ENCODE measurements around the gene ATXN10. TPM values are rescaled to one million over a fixed set of nuclear protein-coding genes. Genes with fewer than 3 reads are reported as not detected.
A peak's percentile ranks its signal among the peaks of the same experiment; 100 is the strongest.

The ATXN10 gene
- total RNA-seq, 1 donor from 2014 or later = 106 TPM

- Histone ChIP-seq H3K27ac (no peak overlapping the region), H3K4me1 (peaks cover 6% of the 10 kb centered on the region), H3K4me3 (no peak overlapping the region), H3K36me3 (no peaks in the 10 kb centered on the region), H3K9me3 (no peaks in the 10 kb centered on the region), H3K27me3 (ENCODE audit: low read depth) (peaks cover 74% of the 10 kb centered on the region)
- no peak for DNase-seq
- ATAC-seq = no peak
- intact Hi-C loops (cut with DNase I) = no loop called here
- no peak for TF ChIP-seq CTCF (IDR thresholded peaks at IDR 0.05)
Measured at GRCh38 chr22:45879552-45879949, 207.9 kb downstream of the ATXN10 start.

- H3K4me1 ChIP-seq = peaks cover 6% of the 10 kb centered on the region
- H3K9me3 ChIP-seq = no peaks in the 10 kb centered on the region
- H3K36me3 ChIP-seq = no peaks in the 10 kb centered on the region
- H3K4me3 ChIP-seq = no peak overlapping the region
- H3K27me3 ChIP-seq (ENCODE audit: low read depth) = peaks cover 79% of the 10 kb centered on the region
- ATAC-seq = no peak
- intact Hi-C loops (cut with DNase I) = no loop called here
- H3K27ac ChIP-seq = no peak overlapping the region
- no peak for TF ChIP-seq CTCF (IDR thresholded peaks at IDR 0.05)
- DNase-seq = peak; percentile 39
Measured at GRCh38 chr22:45880091-45880715, 208.6 kb downstream of the ATXN10 start.

- peaks cover 6% of the 10 kb centered on the region for H3K4me1 ChIP-seq
- DNase-seq (peak; percentile 37), ATAC-seq (no peak)
- H3K27me3 ChIP-seq (ENCODE audit: low read depth) = peaks cover 84% of the 10 kb centered on the region
- intact Hi-C loops (cut with DNase I) = no loop called here
- H3K4me3 ChIP-seq = no peak overlapping the region
- H3K36me3 ChIP-seq = no peaks in the 10 kb centered on the region
- H3K27ac ChIP-seq = no peak overlapping the region
- no peaks in the 10 kb centered on the region for H3K9me3 ChIP-seq
- TF ChIP-seq CTCF (IDR thresholded peaks at IDR 0.05) = no peak
Measured at GRCh38 chr22:45880716-45881523, 209.3 kb downstream of the ATXN10 start.

- DNase-seq (peak; percentile 39), ATAC-seq (no peak)
- peaks cover 6% of the 10 kb centered on the region for H3K4me1 ChIP-seq
- H3K36me3 ChIP-seq = no peaks in the 10 kb centered on the region
- intact Hi-C loops (cut with DNase I) = no loop called here
- TF ChIP-seq CTCF (IDR thresholded peaks at IDR 0.05) = no peak
- H3K27me3 ChIP-seq (ENCODE audit: low read depth) = peaks cover 83% of the 10 kb centered on the region
- H3K9me3 ChIP-seq = no peaks in the 10 kb centered on the region
- H3K27ac ChIP-seq = no peak overlapping the region
- no peak overlapping the region for H3K4me3 ChIP-seq
Measured at GRCh38 chr22:45881524-45881875, 209.9 kb downstream of the ATXN10 start.

- peak; percentile 42 for DNase-seq
- no peak for TF ChIP-seq CTCF (IDR thresholded peaks at IDR 0.05)
- intact Hi-C loops (cut with DNase I) = no loop called here
- Histone ChIP-seq H3K4me3 (no peak overlapping the region), H3K9me3 (no peaks in the 10 kb centered on the region), H3K27ac (no peak overlapping the region), H3K4me1 (peaks cover 6% of the 10 kb centered on the region), H3K27me3 (ENCODE audit: low read depth) (peaks cover 67% of the 10 kb centered on the region), H3K36me3 (no peaks in the 10 kb centered on the region)
- no peak for ATAC-seq
Measured at GRCh38 chr22:45882881-45883810, 211.5 kb downstream of the ATXN10 start.

Data from lower lobe of right lung (tissue), 2 donors.